SH-SY5Y (cell line): ENCODE measurements around the gene PIK3AP1.

ENCODE experiments used
- GATA2 ChIP-seq: IDR thresholded peaks from 2 replicates; pipeline ENCODE4 v1.6.1; 2011; ENCODE audit warnings: mild to moderate bottlenecking, low read depth, low read length
- GATA3 ChIP-seq: IDR thresholded peaks from 2 replicates; pipeline ENCODE4 v1.6.1; 2011; ENCODE audit warnings: low read depth, mild to moderate bottlenecking, low read length, moderate library complexity

DNA sequence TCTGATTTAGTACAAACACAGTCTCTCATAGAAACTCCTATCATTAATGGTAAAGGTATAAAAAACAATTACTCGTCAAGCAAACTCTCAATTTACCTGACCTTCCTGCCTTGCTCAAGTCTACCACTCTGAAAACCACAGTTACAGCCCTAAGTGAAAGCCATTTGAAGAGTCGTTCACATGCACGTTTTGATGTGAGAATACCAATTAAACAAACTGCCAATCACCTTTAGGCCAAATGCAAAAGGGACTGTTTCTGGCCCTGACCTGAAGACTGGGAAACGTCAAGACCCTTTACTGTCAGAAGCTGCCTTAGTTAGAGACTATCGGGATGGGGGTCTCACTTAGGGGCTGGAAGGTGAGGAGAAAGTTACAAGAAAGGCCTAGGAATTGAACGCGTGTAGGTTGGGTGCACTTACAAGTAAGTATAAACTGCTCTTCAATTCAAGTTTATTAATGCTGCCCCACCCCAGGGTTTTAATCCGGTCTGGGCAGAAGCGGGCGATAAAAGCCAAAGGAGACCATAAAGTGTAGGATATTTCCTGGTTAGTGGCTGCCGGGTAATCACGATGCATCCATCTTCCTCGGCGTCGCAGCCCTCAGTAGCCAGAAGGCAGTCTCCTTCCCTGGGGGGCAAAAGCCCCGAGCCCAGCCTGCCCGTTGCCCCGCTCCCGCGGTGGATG lies 134.4 kb downstream of the PIK3AP1 start:
- TF ChIP-seq GATA3 (no peak), GATA2 (no peak)
